Measurements from ENCODE around the gene ATP10D. TPM values are rescaled to one million over a fixed set of nuclear protein-coding genes. Genes with fewer than 3 reads are reported as not detected.

The ATP10D gene
- total and polyA plus RNA-seq, 9 of the 15 experiments (the other 6 are each of a cell fraction or from before 2014, with no cell fraction given), result 0.10 to 0.36 (median 0.19) TPM; not detected in 1

DNA sequence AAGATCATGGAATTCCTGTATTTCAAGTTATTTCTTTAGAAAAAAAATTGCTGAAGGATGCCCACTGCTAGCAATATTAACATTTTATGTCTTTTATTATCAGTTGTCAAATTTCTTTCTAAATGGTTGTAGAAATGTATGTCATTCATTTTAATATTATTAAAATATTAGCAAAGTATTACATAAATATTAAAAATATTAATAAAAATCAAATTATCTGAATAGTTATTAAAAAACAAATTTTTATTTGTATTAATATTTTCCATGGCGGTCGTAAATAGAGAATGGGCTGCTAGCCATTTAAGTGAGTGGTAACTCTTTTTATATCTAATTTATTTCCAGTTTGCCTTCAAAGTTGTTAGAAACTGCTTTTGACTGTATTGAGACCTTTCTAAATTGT lies 72.2 kb downstream of the ATP10D start (continued):
- TF ChIP-seq, protein P1, sequence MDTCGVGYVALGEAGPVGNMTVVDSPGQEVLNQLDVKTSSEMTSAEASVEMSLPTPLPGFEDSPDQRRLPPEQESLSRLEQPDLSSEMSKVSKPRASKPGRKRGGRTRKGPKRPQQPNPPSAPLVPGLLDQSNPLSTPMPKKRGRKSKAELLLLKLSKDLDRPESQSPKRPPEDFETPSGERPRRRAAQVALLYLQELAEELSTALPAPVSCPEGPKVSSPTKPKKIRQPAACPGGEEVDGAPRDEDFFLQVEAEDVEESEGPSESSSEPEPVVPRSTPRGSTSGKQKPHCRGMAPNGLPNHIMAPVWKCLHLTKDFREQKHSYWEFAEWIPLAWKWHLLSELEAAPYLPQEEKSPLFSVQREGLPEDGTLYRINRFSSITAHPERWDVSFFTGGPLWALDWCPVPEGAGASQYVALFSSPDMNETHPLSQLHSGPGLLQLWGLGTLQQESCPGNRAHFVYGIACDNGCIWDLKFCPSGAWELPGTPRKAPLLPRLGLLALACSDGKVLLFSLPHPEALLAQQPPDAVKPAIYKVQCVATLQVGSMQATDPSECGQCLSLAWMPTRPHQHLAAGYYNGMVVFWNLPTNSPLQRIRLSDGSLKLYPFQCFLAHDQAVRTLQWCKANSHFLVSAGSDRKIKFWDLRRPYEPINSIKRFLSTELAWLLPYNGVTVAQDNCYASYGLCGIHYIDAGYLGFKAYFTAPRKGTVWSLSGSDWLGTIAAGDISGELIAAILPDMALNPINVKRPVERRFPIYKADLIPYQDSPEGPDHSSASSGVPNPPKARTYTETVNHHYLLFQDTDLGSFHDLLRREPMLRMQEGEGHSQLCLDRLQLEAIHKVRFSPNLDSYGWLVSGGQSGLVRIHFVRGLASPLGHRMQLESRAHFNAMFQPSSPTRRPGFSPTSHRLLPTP (IDR thresholded peaks at IDR 0.05; ENCODE audit: borderline replicate concordance, extremely low read depth, insufficient read length), result no peak
- no peak for TF ChIP-seq ZNF217 (CRISPR knock-in tag; IDR thresholded peaks at IDR 0.05)
- TF ChIP-seq ZNF76 (CRISPR knock-in tag; IDR thresholded peaks at IDR 0.05; ENCODE audit: borderline replicate concordance), result no peak
- TF ChIP-seq ZNF551 (CRISPR knock-in tag; IDR thresholded peaks at IDR 0.05), result no peak
- TF ChIP-seq ATF1 (CRISPR knock-in tag; IDR thresholded peaks at IDR 0.05), result no peak
- no peak for TF ChIP-seq ATF1 (tag; IDR thresholded peaks at IDR 0.05)

GRCh38 chr4:47560682-47561081 lies 75.6 kb downstream of the ATP10D start:
- ATAC-seq (no peak), FAIRE-seq (no peak), DNase-seq (ENCODE audit: extremely low read depth in 1 of 4, low spot score in 3 of 4) (no peak)
- Histone ChIP-seq H3K27me3 (ENCODE audit: control insufficient read depth in 2 of 2, insufficient read depth in 2 of 2, low read length in 2 of 2) (peaks cover 3 to 6% of the 10 kb centered on the region in 2 experiments; a peak in 4 of 5 replicates), H3K4me1 (replicated peaks in 1 of 2; ENCODE audit: control insufficient read depth in 2 of 2, insufficient read depth in 2 of 2, low read length in 2 of 2) (peaks cover 3 to 7% of the 10 kb centered on the region in 2 experiments; a peak in 4 of 5 replicates), H3K4me3 (no peak overlapping the region), H3K4me2 (ENCODE audit: insufficient read depth, low read length) (no peak overlapping the region), H4K20me1 (replicated peaks; ENCODE audit: control insufficient read depth, insufficient read depth, low read length) (no peaks in the 10 kb centered on the region), H3K9ac (ENCODE audit: insufficient read depth in 1 of 2, low read depth in 2 of 2, low read length in 2 of 2) (no peak overlapping the region), H3K27ac (ENCODE audit: extremely low read depth, low read depth, low read length) (no peak overlapping the region), H3K36me3 (ENCODE audit: control insufficient read depth, insufficient read depth, low read length) (no peaks in the 10 kb centered on the region), H3K9me3 (replicated peaks; ENCODE audit: control insufficient read depth, insufficient read depth, low read depth, low read length) (no peaks in the 10 kb centered on the region), H3K9me1 (ENCODE audit: control insufficient read depth, insufficient read depth, low read length) (no peaks in the 10 kb centered on the region), H2AFZ (ENCODE audit: low read depth, low read length) (no peak overlapping the region), H3K79me2 (ENCODE audit: control insufficient read depth, insufficient read depth, low read length) (no peaks in the 10 kb centered on the region)
- CTCF ChIA-PET (ENCODE audit: low intra/inter-chr PET ratio), result no interaction called here
- in situ Hi-C loops (cut with MboI), result no loop called here
- POLR2A ChIA-PET, result interaction anchor here (0.7 kb wide), 1 partner anchor 9 kb away, joined by 3 read pairs; no protein-coding TSS in a partner anchor
- WGBS (ENCODE audit: insufficient coverage, low coverage, missing lambda C conversion rate), result 0% methylated on average over 1 of the region's 1 CpG
- intact Hi-C loops (cut with micrococcal nuclease), result loop anchor here (10.0 kb wide), 1 partner anchor 176 kb away; no protein-coding TSS in a partner anchor
- no TSS peak for BruUV-seq (replicated peaks)
- TF ChIP-seq RBBP5 (IDR thresholded peaks at IDR 0.05; ENCODE audit: borderline replicate concordance, insufficient read depth, low read length, poor library complexity, severe bottlenecking) (no peak), BRCA1 (IDR thresholded peaks at IDR 0.05) (no peak), BRCA1 (CRISPR knock-in tag; IDR thresholded peaks at IDR 0.05) (no peak), ZNF668 (CRISPR knock-in tag; IDR thresholded peaks at IDR 0.05) (no peak), SRF (CRISPR knock-in tag; IDR thresholded peaks at IDR 0.05) (no peak), RNF219 (CRISPR knock-in tag; IDR thresholded peaks at IDR 0.05) (no peak)
